ES-I3 (cell line): ENCODE measurements around the gene IGF2R.

ENCODE experiments used
- H3K36me3 ChIP-seq: 2 replicates; pipeline ENCODE4 v1.6.1; 2013; ENCODE audit warnings: mild to moderate bottlenecking, low read length, control low read depth, moderate library complexity; ENCODE audit not compliant: insufficient read depth
- H3K4me1 ChIP-seq: 2 replicates; pipeline ENCODE4 v1.6.1; 2013; ENCODE audit warnings: mild to moderate bottlenecking, control low read depth, low read length; ENCODE audit not compliant: insufficient read depth
- H3K9ac ChIP-seq: 2 replicates; pipeline ENCODE4 v1.6.1; 2013; ENCODE audit warnings: low read depth, mild to moderate bottlenecking, low read length, moderate library complexity
- H3K9me3 ChIP-seq: 2 replicates; pipeline ENCODE4 v1.6.1; 2013; ENCODE audit warnings: mild to moderate bottlenecking, low read length, moderate library complexity; ENCODE audit not compliant: control insufficient read depth, insufficient read depth

The IGF2R gene

GRCh38 chr6:159943968-159944598 lies 24.8 kb upstream of the IGF2R start:
- H3K9me3 ChIP-seq = 0 out of 2 replicates have a peak, but pooled peaks cover 8% of the 10 kb centered on the region
- no peak overlapping the region for H3K9ac ChIP-seq
- H3K36me3 ChIP-seq = no peaks in the 10 kb centered on the region
- H3K4me1 ChIP-seq = no peaks in the 10 kb centered on the region

GRCh38 chr6:159945801-159946392 lies 23.0 kb upstream of the IGF2R start:
- Histone ChIP-seq H3K9me3 (0 out of 2 replicates have a peak, but pooled peaks cover 8% of the 10 kb centered on the region), H3K36me3 (no peaks in the 10 kb centered on the region), H3K9ac (no peak overlapping the region), H3K4me1 (no peaks in the 10 kb centered on the region)

- no peaks in the 10 kb centered on the region for H3K4me1 ChIP-seq
- 0 out of 2 replicates have a peak, but pooled peaks cover 8% of the 10 kb centered on the region for H3K9me3 ChIP-seq
Measured at GRCh38 chr6:159946912-159947311, 22.0 kb upstream of the IGF2R start.

GRCh38 chr6:159948199-159948598 lies 20.7 kb upstream of the IGF2R start:
- no peaks in the 10 kb centered on the region for H3K4me1 ChIP-seq
- H3K9me3 ChIP-seq = 0 out of 2 replicates have a peak, but pooled peaks cover 8% of the 10 kb centered on the region
- H3K9ac ChIP-seq = no peak overlapping the region
- H3K36me3 ChIP-seq = no peaks in the 10 kb centered on the region

More at GRCh38 chr6:159946912-159947311, 22.0 kb upstream of the IGF2R start:
- no peak overlapping the region for H3K9ac ChIP-seq
- no peaks in the 10 kb centered on the region for H3K36me3 ChIP-seq

- Histone ChIP-seq H3K36me3 (no peaks in the 10 kb centered on the region), H3K4me1 (no peaks in the 10 kb centered on the region), H3K9me3 (no peaks in the 10 kb centered on the region), H3K9ac (no peak overlapping the region)
Measured at GRCh38 chr6:159951772-159952171, 17.1 kb upstream of the IGF2R start.

- H3K4me1 ChIP-seq = no peaks in the 10 kb centered on the region
Measured at GRCh38 chr6:159952289-159953005, 16.4 kb upstream of the IGF2R start.

GRCh38 chr6:159953091-159953601 lies 15.7 kb upstream of the IGF2R start:
- H3K9ac ChIP-seq = no peak overlapping the region
- H3K36me3 ChIP-seq = no peaks in the 10 kb centered on the region
- H3K9me3 ChIP-seq = no peaks in the 10 kb centered on the region
- H3K4me1 ChIP-seq = no peaks in the 10 kb centered on the region

More at GRCh38 chr6:159952289-159953005, 16.4 kb upstream of the IGF2R start:
- Histone ChIP-seq H3K9me3 (no peaks in the 10 kb centered on the region), H3K9ac (no peak overlapping the region), H3K36me3 (no peaks in the 10 kb centered on the region)

- H3K9ac ChIP-seq = no peak overlapping the region
- H3K9me3 ChIP-seq = no peaks in the 10 kb centered on the region
- H3K36me3 ChIP-seq = no peaks in the 10 kb centered on the region
- no peaks in the 10 kb centered on the region for H3K4me1 ChIP-seq
Measured at GRCh38 chr6:159955945-159956361, 12.9 kb upstream of the IGF2R start.

- Histone ChIP-seq H3K36me3 (no peaks in the 10 kb centered on the region), H3K9me3 (no peaks in the 10 kb centered on the region), H3K9ac (no peak overlapping the region), H3K4me1 (no peaks in the 10 kb centered on the region)
Measured at GRCh38 chr6:159957071-159957673, 11.7 kb upstream of the IGF2R start.

GRCh38 chr6:159959165-159959975 lies 9.5 kb upstream of the IGF2R start:
- Histone ChIP-seq H3K9me3 (no peaks in the 10 kb centered on the region), H3K36me3 (no peaks in the 10 kb centered on the region), H3K4me1 (no peaks in the 10 kb centered on the region), H3K9ac (no peak overlapping the region)

- no peaks in the 10 kb centered on the region for H3K4me1 ChIP-seq
- no peaks in the 10 kb centered on the region for H3K36me3 ChIP-seq
- no peaks in the 10 kb centered on the region for H3K9me3 ChIP-seq
- no peak overlapping the region for H3K9ac ChIP-seq
Measured at GRCh38 chr6:159959976-159960384, 8.9 kb upstream of the IGF2R start.

- H3K9ac ChIP-seq = no peak overlapping the region
- H3K4me1 ChIP-seq = no peaks in the 10 kb centered on the region
- no peaks in the 10 kb centered on the region for H3K36me3 ChIP-seq
- no peaks in the 10 kb centered on the region for H3K9me3 ChIP-seq
Measured at GRCh38 chr6:159960485-159960884, 8.4 kb upstream of the IGF2R start.

GRCh38 chr6:159961528-159961927 lies 7.4 kb upstream of the IGF2R start:
- Histone ChIP-seq H3K9me3 (no peaks in the 10 kb centered on the region), H3K9ac (no peak overlapping the region), H3K36me3 (no peaks in the 10 kb centered on the region), H3K4me1 (no peaks in the 10 kb centered on the region)

- no peaks in the 10 kb centered on the region for H3K9me3 ChIP-seq
- no peaks in the 10 kb centered on the region for H3K4me1 ChIP-seq
- no peak overlapping the region for H3K9ac ChIP-seq
- H3K36me3 ChIP-seq = no peaks in the 10 kb centered on the region
Measured at GRCh38 chr6:159963111-159963510, 5.8 kb upstream of the IGF2R start.
